DMS153 treated with DMSO at 0.1 percent for 48 hours (cell line): ENCODE measurements around the gene PDS5A.
"Not testable (repeated sequence)": the region's sequence is repeated elsewhere in the genome, so short reads cannot be mapped to it uniquely, and the experiment has no call there.

Experiments
- DNase-seq: peaks from one replicate; lab custom pipeline; 2025; ENCODE audit not compliant: unreplicated experiment; lab: John Stamatoyannopoulos, UW

The PDS5A gene

GRCh38 chr4:39840516-39840915 is 137.2 kb downstream of the PDS5A start:
- not testable (repeated sequence) for DNase-seq

GRCh38 chr4:39840027-39840426 is 137.7 kb downstream of the PDS5A start:
- DNase-seq = no peak

- DNase-seq = not testable (repeated sequence)
Measured at GRCh38 chr4:39838431-39838830, 139.3 kb downstream of the PDS5A start.

- DNase-seq = no peak
Measured at GRCh38 chr4:39834269-39834668, 143.4 kb downstream of the PDS5A start.

GRCh38 chr4:39825741-39826231 is 151.9 kb downstream of the PDS5A start:
- no peak for DNase-seq

GRCh38 chr4:39825090-39825489 is 152.6 kb downstream of the PDS5A start:
- DNase-seq = no peak

GRCh38 chr4:39823191-39823590 is 154.5 kb downstream of the PDS5A start:
- no peak for DNase-seq

GRCh38 chr4:39822662-39823061 is 155.0 kb downstream of the PDS5A start:
- DNase-seq = no peak

GRCh38 chr4:39821951-39822350 is 155.8 kb downstream of the PDS5A start:
- DNase-seq = no peak

GRCh38 chr4:39820186-39820585 is 157.5 kb downstream of the PDS5A start:
- DNase-seq = no peak

GRCh38 chr4:39818646-39819045 is 159.1 kb downstream of the PDS5A start:
- no peak for DNase-seq

GRCh38 chr4:39814403-39815185 is 163.1 kb downstream of the PDS5A start:
- DNase-seq = no peak

GRCh38 chr4:39813761-39814160 is 163.9 kb downstream of the PDS5A start:
- not testable (repeated sequence) for DNase-seq

- not testable (repeated sequence) for DNase-seq
Measured at GRCh38 chr4:39813033-39813432, 164.7 kb downstream of the PDS5A start.

GRCh38 chr4:39812500-39812899 is 165.2 kb downstream of the PDS5A start:
- no peak for DNase-seq

- no peak for DNase-seq
Measured at GRCh38 chr4:39808231-39808749, 169.4 kb downstream of the PDS5A start.

- DNase-seq = no peak
Measured at GRCh38 chr4:39802005-39802404, 175.7 kb downstream of the PDS5A start.

GRCh38 chr4:39792976-39793375 is 184.7 kb downstream of the PDS5A start:
- DNase-seq = not testable (repeated sequence)

GRCh38 chr4:39792529-39792928 is 185.2 kb downstream of the PDS5A start:
- no peak for DNase-seq

- no peak for DNase-seq
Measured at GRCh38 chr4:39792128-39792527, 185.6 kb downstream of the PDS5A start.

GRCh38 chr4:39786838-39787237 is 190.9 kb downstream of the PDS5A start:
- no peak for DNase-seq

GRCh38 chr4:39785083-39785482 is 192.6 kb downstream of the PDS5A start:
- DNase-seq = no peak

GRCh38 chr4:39781988-39782387 is 195.7 kb downstream of the PDS5A start:
- not testable (repeated sequence) for DNase-seq
